HG03354 (cell line): ENCODE data around the gene NCEH1.
"Not testable (repeated sequence)": the region's sequence is repeated elsewhere in the genome, so short reads cannot be mapped to it uniquely, and the experiment has no call there.

Experiments used
- ATAC-seq: cut with Tn5 transposase; IDR thresholded peaks from one replicate; pipeline ENCODE4 v1.9.1; 2021; ENCODE audit warnings: mild to moderate bottlenecking; ENCODE audit not compliant: unreplicated experiment, poor library complexity, severe bottlenecking

NCEH1 gene

DNA sequence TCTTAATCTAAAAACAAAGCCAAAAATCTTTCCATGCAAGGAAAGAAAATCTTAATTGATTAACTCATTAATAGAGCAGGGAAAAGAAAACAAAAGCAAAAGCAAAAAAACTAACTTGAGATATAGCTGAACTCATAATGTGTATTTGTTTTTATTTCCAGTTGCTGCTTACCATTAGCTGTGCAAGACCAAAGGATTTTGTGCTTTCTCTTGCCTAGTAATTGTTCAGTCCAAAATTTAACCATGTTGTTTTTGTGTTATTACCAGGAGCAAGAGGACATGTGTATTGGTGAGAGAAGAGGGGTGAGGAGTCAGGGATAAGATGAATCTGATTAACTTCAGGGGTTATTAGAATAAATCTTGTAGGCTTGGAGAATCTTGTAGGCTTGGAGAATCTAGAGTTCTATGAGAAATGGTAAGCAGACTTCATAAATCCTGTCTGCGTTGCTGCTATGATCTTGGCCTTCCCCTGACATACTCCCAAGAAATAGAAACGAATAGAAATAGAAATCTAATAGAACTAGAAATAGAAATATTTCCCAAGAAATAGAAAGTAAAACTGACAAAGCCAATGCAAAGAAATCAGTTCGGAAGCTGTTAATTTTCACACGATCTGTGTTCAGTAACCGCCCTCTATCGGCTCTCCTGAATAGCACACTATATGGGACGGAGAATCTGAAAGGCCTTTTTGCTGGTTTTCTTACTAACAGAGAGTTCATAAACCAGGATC, 115.0 kb downstream of the NCEH1 start:
- peak; percentile 44 for ATAC-seq

GRCh38 chr3:172594900-172595663, 115.8 kb downstream of the NCEH1 start:
- ATAC-seq = not testable (repeated sequence)

DNA sequence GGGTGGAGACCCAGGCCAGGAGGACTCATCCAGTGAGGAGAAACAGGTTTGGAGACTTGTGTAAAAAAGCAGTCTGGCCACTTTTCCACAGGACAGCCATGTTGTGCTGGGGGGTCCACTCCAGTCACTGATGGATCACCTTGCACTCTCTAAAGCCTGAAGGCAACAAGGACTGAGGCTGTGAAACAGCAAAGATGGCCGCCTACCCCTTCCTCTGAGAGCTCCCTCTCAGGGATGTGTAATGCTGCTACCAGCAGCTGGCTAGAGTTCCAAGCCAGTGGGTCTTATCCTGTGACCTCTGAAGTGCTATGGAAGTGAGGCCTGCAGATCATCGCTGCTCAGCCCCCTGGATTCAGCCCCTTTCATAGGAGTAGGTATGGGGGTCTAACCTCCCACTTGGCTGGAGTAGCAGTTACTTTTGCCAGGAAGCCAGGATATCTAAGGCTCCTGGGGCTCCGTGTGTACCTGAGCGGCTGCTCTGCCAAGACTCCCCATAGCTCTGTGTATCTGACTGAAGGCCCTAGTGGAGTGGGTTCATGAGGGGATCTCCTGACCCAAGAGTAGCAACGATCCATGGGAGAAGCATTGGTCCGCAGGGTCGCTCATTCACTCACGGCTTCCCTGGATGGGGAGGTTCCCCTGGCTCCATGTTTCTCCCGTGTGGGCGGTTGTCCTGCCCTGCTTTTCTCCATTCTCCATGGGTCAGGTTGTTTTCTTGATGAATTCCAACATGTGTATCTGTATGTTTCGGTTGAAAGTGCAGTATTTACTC, 117.8 kb downstream of the NCEH1 start:
- peak; percentile 15 for ATAC-seq

DNA sequence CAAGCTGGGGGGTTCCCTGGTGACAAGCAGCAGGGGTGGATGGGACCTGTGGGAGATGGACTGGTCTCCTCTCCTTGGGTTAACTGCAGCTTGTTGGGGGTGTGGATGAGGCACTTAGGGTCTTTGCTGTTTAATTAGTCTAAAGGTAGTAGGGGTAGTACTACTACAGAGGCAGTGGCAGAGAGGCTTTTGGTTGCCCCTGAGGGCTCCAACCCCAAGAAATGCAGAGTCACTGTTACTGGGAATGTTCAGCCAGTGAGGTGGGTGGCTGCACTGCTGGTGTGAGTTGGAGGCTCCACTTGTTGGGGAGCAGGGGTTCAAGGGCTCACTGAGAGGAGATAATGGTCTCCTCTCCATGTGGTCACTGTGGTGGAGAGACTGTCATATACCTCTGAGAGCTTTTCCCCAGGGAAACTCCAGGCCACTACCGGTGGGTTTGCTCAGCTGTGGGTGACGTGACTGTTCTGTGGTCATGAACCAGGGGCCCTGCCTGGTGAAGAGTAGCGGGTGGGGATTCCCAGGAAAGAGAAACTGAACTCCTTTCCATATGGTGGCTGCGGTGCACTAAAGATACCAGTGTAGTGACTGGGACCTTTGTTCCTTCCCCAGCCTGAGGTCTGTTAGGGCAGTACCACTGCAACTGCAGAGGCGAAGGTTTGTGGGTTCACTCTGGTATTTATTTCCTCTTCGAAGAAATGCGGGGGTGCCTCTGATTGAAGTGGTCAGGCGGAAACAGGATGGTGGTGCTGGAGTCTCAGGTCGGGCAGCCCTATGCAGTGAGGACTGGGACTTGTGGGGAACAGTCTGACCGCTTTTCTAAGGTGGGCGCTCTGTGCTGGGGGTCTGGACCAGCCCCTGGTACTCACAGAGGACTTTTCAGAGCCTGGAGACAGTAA, 118.7 kb downstream of the NCEH1 start:
- ATAC-seq = peak; percentile 87

DNA sequence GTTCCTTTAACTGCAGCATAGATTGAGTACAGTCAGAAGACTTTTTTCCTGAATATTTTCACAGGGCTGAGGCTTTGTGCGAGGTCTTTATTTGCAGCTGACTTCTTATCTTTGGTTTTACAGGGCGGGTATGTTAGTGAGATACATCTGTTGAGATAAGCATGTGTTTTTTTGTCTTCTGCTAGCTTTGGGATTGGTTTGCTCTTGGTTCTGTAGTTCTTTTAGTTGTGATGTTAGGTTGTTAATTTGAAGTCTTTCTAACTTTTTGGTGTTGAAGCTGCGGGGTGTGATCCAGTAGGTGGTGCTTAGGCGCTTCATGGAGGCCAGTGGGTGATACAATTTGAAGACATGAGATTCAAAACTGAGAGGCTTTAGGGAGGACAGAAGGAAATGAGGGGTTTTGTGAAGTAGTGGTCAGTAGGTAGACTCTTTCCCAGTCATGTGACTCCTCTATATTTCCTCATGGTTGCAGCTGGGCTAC, 119.7 kb downstream of the NCEH1 start:
- no peak for ATAC-seq

DNA sequence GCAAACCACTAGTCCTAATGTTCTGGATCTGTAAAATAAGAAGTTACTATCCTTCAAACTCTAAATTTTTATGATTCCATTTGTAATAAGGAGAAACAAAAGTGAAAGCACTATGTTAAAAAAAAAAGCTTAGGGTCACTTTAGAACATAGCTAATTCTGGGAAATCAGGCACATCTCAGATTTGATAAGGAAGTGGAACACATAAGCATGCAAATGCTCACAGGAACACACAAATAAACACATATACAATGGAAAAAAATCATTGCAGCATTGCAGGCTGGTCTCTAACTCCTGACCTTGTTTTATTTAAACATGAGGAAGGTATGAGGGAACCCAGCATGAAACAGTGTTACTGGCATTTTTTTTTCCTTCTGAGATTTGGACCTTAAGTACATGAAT, 124.4 kb downstream of the NCEH1 start:
- ATAC-seq = no peak

DNA sequence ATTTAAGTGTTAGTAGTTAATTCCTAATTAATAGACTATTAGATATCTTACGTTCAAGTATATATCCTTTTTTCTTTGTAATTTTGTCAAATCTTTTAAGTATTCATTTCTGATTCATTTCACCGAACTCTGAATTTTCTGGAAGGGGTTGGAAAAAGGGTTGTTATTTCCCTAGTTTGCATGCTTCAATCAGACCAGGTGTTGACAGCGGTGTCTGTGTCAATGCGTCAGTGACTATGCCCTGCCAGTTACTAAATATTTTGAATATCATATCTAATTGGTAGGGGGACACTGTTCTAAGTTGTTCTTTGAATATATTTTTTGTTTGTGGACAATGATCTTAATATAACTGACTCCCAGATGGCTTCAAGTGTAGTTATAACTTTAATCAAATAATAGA, 124.9 kb downstream of the NCEH1 start:
- no peak for ATAC-seq

- no peak for ATAC-seq
Observed at GRCh38 chr3:172582712-172583111, 128.2 kb downstream of the NCEH1 start.

DNA sequence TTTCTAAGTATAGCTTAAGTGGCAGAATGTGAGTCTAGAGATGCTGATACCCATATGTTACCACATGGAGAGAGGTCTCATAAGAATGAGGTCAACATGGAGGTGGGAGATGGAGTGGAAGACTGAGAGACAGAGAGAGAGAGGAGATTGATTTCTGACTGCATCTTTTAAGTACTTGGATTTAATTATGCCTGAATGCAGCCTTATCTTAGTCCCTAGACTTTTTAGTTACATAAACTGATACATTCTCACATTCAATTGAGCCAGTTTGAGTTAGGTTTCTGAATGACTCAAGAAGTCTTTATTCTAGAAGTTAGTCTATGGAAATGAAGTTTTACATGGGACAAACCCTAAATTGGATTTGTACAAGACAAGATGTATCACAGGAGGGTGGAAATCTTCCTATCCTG, 129.1 kb downstream of the NCEH1 start:
- no peak for ATAC-seq

DNA sequence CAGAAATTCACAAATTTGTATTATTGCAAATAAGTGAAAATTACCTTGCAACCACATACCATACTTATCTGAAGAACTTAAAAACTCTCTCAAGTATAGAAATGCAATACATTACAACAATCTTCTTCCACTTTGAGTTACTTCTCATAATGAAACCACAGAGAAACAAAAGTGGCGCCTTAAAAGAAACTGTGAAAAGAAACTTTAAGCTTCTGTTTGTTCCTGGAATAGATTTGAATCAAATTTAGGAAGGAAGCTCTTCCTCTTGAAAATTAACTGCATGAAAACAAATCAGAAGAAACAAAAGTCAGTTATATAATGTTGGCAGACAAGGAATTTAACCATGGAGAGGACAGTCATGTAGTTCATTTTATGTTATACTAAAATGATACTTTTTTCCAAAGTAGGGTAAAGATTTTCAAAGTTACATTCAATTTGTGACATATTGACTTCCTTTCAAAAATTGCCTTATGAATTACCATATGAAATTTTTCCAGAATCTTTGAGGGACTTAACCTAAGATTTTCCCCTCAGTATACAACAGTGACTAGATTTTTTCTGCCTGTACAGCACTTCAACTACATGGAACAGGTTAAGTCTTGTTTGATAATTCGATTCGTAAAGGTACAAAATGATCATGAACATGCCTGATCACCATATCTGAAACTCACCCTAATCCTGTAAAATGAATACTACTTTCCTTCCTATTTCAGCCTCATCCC, 130.0 kb downstream of the NCEH1 start:
- peak; percentile 73 for ATAC-seq
